Osteoblast (primary cell): ENCODE results near the gene RCAN1. TPM values are rescaled to one million over a fixed set of nuclear protein-coding genes. Genes with fewer than 3 reads are reported as not detected.

ENCODE experiments used
- DNase-seq: peaks from one replicate; pipeline ENCODE4 v3.0.0; 2011; ENCODE audit warnings: low spot score, mixed read lengths; ENCODE audit not compliant: insufficient read length; ENCODE audit errors: missing footprints
- H2AFZ ChIP-seq: 2 replicates; pipeline ENCODE4 v1.6.0; 2011; ENCODE audit warnings: mild to moderate bottlenecking, low read length
- H3K27ac ChIP-seq: 2 replicates; pipeline ENCODE4 v1.5.1; 2011; ENCODE audit warnings: mild to moderate bottlenecking, low read depth, low read length, moderate library complexity
- H3K27me3 ChIP-seq: 2 replicates; pipeline ENCODE4 v1.6.0; 2012; ENCODE audit warnings: mild to moderate bottlenecking, control low read depth, inconsistent platforms, low read length, moderate library complexity; ENCODE audit not compliant: insufficient read depth
- H3K36me3 ChIP-seq: 2 replicates; pipeline ENCODE4 v1.5.1; 2011; ENCODE audit warnings: mild to moderate bottlenecking, low read length, control low read depth, moderate library complexity; ENCODE audit not compliant: insufficient read depth
- H3K4me1 ChIP-seq: 2 replicates; pipeline ENCODE4 v1.5.1; 2011; ENCODE audit warnings: mild to moderate bottlenecking, low read length, control low read depth, moderate library complexity; ENCODE audit not compliant: insufficient read depth
- H3K4me2 ChIP-seq: 2 replicates; pipeline ENCODE4 v1.6.0; 2011; ENCODE audit warnings: mild to moderate bottlenecking, low read length; ENCODE audit not compliant: insufficient read depth
- H3K4me3 ChIP-seq: fragments of 200-600 bp; sonication (generic); 3 replicates; pipeline ENCODE4 v1.5.1; 2012; ENCODE audit warnings: mild to moderate bottlenecking, low read length, inconsistent platforms; ENCODE audit not compliant: insufficient read depth
- H3K79me2 ChIP-seq: 2 replicates; pipeline ENCODE4 v1.6.0; 2012; ENCODE audit warnings: mild to moderate bottlenecking, low read length, control low read depth, inconsistent platforms; ENCODE audit not compliant: insufficient read depth
- H3K9me3 ChIP-seq: 2 replicates; pipeline ENCODE4 v1.5.1; 2011; ENCODE audit warnings: low read depth, low read length, control low read depth
- H4K20me1 ChIP-seq: 2 replicates; pipeline ENCODE4 v1.6.0; 2012; ENCODE audit warnings: mild to moderate bottlenecking, low read length, control low read depth; ENCODE audit not compliant: insufficient read depth
- CTCF ChIP-seq: IDR thresholded peaks from 2 replicates; pipeline ENCODE4 v1.5.1; 2011; ENCODE audit warnings: mild to moderate bottlenecking, low read depth, low read length, moderate library complexity; ENCODE audit errors: extremely low read depth
- total RNA-seq: library from RNA; depleted of rRNA; stranded (reverse); fragments of >200 nt; gene quantifications from 2 replicates; pipeline ENCODE4 v1.2.3, GENCODE V29; 2012

Gene RCAN1
- total RNA-seq, 1 donor, result 103 TPM

- Histone ChIP-seq H3K4me3 (no peak overlapping the region), H4K20me1 (peaks cover 31% of the 10 kb centered on the region), H3K9me3 (no peaks in the 10 kb centered on the region), H3K79me2 (peaks cover 24% of the 10 kb centered on the region), H3K27me3 (no peaks in the 10 kb centered on the region), H2AFZ (no peak overlapping the region), H3K4me2 (no peak overlapping the region), H3K36me3 (peaks cover 62% of the 10 kb centered on the region), H3K4me1 (peaks cover 17% of the 10 kb centered on the region), H3K27ac (no peak overlapping the region)
- no peak for DNase-seq
- no peak for TF ChIP-seq CTCF
Measured at GRCh38 chr21:34522284-34522683, 92.6 kb downstream of the RCAN1 start.

DNA sequence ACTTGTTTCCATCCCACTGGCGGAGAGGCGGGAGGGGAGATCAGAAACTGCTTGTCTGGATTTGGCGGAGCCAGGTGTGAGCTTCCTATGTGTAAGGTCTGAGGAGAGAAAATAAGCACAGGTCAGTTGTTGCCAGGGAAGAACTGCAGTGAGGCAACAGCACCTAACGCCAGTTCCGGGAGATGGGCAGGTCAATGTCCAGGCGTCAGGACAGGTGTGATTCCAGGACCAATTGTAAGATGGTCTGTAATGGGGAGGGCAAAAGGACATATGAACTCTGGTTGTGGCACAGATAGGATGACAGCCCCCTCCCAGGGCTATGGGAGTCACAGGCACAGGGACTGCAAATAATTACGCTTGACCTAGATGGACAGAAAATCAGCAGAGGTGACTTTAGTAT lies 93.4 kb downstream of the RCAN1 start:
- H3K27ac ChIP-seq, result no peak overlapping the region
- H3K27me3 ChIP-seq, result no peaks in the 10 kb centered on the region
- H3K79me2 ChIP-seq, result peaks cover 24% of the 10 kb centered on the region
- TF ChIP-seq CTCF, result no peak
- no peak overlapping the region for H3K4me3 ChIP-seq
- peaks cover 70% of the 10 kb centered on the region for H3K36me3 ChIP-seq
- peaks cover 15% of the 10 kb centered on the region for H3K4me1 ChIP-seq
- H2AFZ ChIP-seq, result no peak overlapping the region
- H3K4me2 ChIP-seq, result no peak overlapping the region
- DNase-seq, result no peak
- H3K9me3 ChIP-seq, result no peaks in the 10 kb centered on the region
- peaks cover 31% of the 10 kb centered on the region for H4K20me1 ChIP-seq

- H3K9me3 ChIP-seq, result no peaks in the 10 kb centered on the region
- H3K79me2 ChIP-seq, result peaks cover 23% of the 10 kb centered on the region
- H3K27me3 ChIP-seq, result no peaks in the 10 kb centered on the region
- H2AFZ ChIP-seq, result no peak overlapping the region
- H3K4me3 ChIP-seq, result no peak overlapping the region
- H3K27ac ChIP-seq, result peak overlapping the region; percentile 10
- H4K20me1 ChIP-seq, result peaks cover 31% of the 10 kb centered on the region
- DNase-seq, result no peak
- no peak for TF ChIP-seq CTCF
- H3K36me3 ChIP-seq, result peaks cover 76% of the 10 kb centered on the region
- no peak overlapping the region for H3K4me2 ChIP-seq
- peaks cover 15% of the 10 kb centered on the region for H3K4me1 ChIP-seq
Measured at GRCh38 chr21:34520764-34521508, 94.0 kb downstream of the RCAN1 start.

DNA sequence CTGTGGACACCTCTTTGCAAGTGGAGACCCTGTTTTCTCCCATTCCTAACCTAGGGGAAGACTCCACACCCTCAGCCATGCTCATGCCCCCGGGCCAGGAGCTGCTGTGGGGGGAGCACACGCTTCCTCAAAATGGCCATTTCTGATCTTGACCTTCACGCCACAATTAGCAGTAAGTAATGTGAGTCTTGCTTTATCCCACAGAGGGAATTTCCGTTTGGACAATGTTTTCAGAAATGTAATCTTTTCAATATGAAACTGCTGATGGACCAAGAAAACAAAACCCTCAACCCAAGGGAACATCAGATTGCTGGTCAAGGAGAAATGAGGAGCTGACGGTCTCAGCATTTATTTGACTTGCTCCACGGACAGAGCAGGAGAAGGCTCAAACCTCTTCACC lies 94.6 kb downstream of the RCAN1 start:
- no peak for TF ChIP-seq CTCF
- peaks cover 31% of the 10 kb centered on the region for H4K20me1 ChIP-seq
- H3K4me1 ChIP-seq, result peaks cover 15% of the 10 kb centered on the region
- H3K36me3 ChIP-seq, result peaks cover 77% of the 10 kb centered on the region
- no peaks in the 10 kb centered on the region for H3K27me3 ChIP-seq
- no peak overlapping the region for H3K4me2 ChIP-seq
- H3K9me3 ChIP-seq, result no peaks in the 10 kb centered on the region
- no peak overlapping the region for H2AFZ ChIP-seq
- DNase-seq, result no peak
- H3K79me2 ChIP-seq, result peaks cover 18% of the 10 kb centered on the region
- no peak overlapping the region for H3K4me3 ChIP-seq
- peak overlapping the region; percentile 10 for H3K27ac ChIP-seq
